Measurements from ENCODE around the gene PATJ.
A peak's percentile ranks its signal among the peaks of the same experiment; 100 is the strongest.

PATJ gene

DNA sequence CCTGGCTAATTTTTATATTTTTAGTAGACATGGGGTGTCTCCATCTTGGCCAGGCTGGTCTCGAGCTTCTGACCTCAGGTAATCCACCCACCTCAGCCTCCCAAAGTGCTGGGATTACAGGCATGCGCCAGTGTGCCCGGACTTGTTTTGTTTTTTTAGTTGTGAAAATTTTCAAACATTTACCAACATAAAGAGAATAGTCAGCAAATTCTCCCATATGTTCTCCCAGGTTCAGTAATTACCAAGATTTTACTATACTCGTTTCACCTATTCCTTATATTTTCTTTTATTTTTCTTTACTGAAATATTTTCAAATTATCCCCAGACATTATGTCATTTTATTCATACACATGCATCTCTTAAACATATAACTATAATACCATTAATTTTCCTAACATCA lies 234.3 kb downstream of the PATJ start:
- Mint-ChIP-seq H3K9me3 (no peaks in the 10 kb centered on the region), H3K4me3 (no peak overlapping the region), H3K27me3 (no peaks in the 10 kb centered on the region), H3K36me3 (ENCODE audit: low read depth) (no peaks in the 10 kb centered on the region), H3K4me1 (peaks cover 5% of the 10 kb centered on the region), H3K27ac (no peak overlapping the region)
- ATAC-seq (no peak), DNase-seq (no peak)

DNA sequence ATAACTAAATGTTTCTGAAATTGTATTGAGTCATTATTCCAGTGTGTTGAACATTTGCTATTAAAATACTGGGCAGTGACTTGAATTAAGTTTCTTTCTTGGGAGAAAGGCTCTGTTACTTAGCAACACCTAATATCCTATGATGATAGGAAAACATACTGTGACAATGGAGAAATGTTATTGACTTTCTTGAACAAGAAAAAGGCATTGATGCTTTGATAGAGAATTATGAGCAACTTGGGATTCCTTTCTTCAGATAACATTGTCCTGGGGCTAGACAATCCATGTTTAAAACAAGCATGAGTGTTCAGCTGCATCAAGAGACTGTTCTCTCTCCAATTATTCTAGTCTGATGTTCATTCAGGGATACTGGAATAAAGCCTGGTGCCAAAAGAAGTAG lies 236.5 kb downstream of the PATJ start:
- Mint-ChIP-seq H3K36me3 (ENCODE audit: low read depth) (no peaks in the 10 kb centered on the region), H3K9me3 (no peaks in the 10 kb centered on the region), H3K27ac (no peak overlapping the region), H3K27me3 (no peaks in the 10 kb centered on the region), H3K4me1 (peaks cover 8% of the 10 kb centered on the region), H3K4me3 (no peak overlapping the region)
- DNase-seq (no peak), ATAC-seq (no peak)

DNA sequence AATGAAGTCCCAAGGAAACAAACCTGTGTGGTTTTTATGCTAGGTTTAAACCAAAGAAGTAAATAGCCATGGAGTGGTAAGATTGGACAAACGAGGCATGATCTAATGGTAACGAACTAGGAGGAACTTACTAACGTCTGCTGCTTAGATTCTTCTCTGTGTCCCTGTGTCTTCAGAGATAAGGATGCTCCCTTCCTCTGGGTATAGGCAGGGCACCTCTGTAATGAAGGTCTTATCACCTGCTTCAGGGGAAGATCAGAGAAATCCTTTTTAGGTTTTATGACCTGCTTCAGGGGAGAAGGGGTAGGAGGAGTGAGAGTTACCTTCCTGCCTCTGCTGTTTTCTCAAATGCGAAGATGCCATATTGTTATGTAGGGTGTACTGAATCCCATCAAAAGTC lies 237.4 kb downstream of the PATJ start:
- no peaks in the 10 kb centered on the region for H3K27me3 Mint-ChIP-seq
- no peak overlapping the region for H3K27ac Mint-ChIP-seq
- DNase-seq (no peak), ATAC-seq (no peak)
- H3K4me1 Mint-ChIP-seq = peaks cover 8% of the 10 kb centered on the region
- H3K9me3 Mint-ChIP-seq = no peaks in the 10 kb centered on the region
- no peak overlapping the region for H3K4me3 Mint-ChIP-seq
- no peaks in the 10 kb centered on the region for H3K36me3 Mint-ChIP-seq (ENCODE audit: low read depth)

DNA sequence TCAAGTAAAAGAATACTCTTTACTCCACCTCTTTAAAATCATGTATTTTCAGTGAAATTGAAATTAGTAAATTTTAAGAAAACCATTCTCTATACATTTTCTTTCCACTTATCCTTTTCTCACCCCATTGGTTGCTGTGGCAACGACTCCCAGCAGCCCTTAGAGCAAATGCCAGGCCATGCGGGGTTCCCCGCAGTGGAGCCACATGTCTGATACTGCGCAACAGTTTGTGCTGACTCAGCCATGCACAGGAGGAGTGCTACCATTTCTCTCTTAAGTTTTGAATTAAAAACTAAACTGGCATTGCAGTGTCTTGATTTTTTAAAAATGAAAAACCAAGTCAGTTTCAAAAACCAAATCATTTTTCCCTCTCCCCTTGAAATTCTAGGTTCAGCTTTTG lies 238.3 kb downstream of the PATJ start:
- H3K27me3 Mint-ChIP-seq = no peaks in the 10 kb centered on the region
- H3K27ac Mint-ChIP-seq = no peak overlapping the region
- H3K9me3 Mint-ChIP-seq = no peaks in the 10 kb centered on the region
- H3K4me3 Mint-ChIP-seq = no peak overlapping the region
- no peaks in the 10 kb centered on the region for H3K36me3 Mint-ChIP-seq (ENCODE audit: low read depth)
- peak; percentile 89 for ATAC-seq
- peaks cover 8% of the 10 kb centered on the region for H3K4me1 Mint-ChIP-seq
- DNase-seq = peak; percentile 16

DNA sequence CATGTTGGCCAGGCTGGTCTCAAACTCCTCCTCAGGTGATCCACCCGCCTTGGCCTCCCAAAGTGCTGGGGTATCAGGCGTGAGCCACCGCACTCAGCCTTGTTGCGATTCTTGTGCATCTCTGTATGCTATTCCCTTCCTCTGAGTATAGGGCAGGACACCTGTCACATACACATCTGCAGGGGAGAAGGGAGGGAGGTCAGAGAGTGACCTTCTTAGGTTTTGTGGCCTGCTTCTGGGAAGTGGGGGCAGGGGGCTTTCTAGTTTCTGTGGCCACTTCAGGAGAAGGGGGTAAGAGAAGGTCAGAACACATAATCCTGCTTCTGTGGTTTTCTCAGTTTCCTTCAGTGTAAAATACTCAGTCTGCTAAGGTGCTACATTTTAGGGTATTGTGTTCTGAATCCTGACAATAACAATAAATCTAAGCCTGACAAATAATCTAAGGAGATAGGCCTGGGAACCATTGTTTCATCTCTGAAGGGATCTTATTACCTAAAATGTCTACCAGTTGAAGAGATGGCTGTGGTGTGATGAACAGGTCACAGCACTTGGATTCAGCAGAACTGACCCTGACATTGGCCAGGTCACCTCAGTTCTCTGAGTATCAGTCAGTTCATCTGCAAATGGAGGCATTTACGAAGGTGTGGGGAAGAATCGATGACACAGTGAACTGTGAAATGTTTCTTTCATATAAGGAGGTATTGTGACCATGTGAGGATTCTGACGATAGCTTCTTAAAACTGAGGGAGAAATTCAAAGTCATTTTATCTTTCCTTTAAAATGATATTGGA lies 239.8 kb downstream of the PATJ start:
- Mint-ChIP-seq H3K36me3 (ENCODE audit: low read depth) (no peaks in the 10 kb centered on the region), H3K27ac (no peak overlapping the region), H3K9me3 (no peaks in the 10 kb centered on the region), H3K4me1 (peaks cover 8% of the 10 kb centered on the region), H3K27me3 (no peaks in the 10 kb centered on the region), H3K4me3 (no peak overlapping the region)
- DNase-seq = no peak
- no peak for ATAC-seq

DNA sequence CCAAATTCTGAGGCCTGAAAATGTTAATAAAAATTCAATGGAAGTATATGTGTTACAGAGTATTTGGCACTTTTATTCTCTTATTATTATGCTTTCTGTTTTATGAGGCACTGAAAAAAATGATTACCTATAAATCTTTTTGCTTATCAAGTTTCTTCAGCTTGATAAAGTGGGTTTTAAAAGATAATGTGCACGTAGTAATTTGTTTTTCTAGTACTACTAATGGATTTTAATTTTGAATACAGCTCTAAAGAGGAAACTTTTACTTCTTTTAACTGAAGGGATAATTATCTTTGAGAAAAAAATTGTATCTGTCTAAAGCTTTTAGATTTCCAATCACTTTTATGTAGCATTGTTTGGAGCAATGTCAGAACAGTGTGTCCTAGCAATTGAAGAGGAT lies 241.0 kb downstream of the PATJ start:
- Mint-ChIP-seq H3K36me3 (ENCODE audit: low read depth) (no peaks in the 10 kb centered on the region), H3K4me3 (no peak overlapping the region), H3K9me3 (no peaks in the 10 kb centered on the region), H3K27me3 (no peaks in the 10 kb centered on the region), H3K27ac (no peak overlapping the region), H3K4me1 (peaks cover 8% of the 10 kb centered on the region)
- DNase-seq (no peak), ATAC-seq (no peak)

DNA sequence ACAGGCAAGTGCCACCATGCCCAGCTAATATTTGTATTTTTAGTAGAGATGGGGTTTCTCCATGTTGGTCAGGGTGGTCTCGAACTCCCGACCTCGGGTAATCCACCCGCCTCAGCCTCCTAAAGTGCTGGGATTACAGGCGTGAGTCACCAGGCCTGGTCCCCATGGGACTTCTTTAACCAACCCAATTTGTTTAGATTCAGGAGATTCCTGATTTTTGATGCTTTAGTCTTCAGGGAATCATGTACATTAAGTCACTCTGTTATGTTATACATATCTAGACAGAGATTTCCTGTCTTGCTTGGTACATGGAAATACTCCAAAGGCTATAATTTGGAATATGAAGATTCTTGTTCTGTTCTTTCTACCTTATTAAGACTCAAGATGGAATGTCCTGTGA lies 250.0 kb downstream of the PATJ start:
- DNase-seq = no peak
- peaks cover 17% of the 10 kb centered on the region for H3K36me3 Mint-ChIP-seq (ENCODE audit: low read depth)
- no peak overlapping the region for H3K27ac Mint-ChIP-seq
- no peaks in the 10 kb centered on the region for H3K4me1 Mint-ChIP-seq
- no peak for ATAC-seq
- no peak overlapping the region for H3K4me3 Mint-ChIP-seq
- no peaks in the 10 kb centered on the region for H3K9me3 Mint-ChIP-seq
- H3K27me3 Mint-ChIP-seq = no peaks in the 10 kb centered on the region

DNA sequence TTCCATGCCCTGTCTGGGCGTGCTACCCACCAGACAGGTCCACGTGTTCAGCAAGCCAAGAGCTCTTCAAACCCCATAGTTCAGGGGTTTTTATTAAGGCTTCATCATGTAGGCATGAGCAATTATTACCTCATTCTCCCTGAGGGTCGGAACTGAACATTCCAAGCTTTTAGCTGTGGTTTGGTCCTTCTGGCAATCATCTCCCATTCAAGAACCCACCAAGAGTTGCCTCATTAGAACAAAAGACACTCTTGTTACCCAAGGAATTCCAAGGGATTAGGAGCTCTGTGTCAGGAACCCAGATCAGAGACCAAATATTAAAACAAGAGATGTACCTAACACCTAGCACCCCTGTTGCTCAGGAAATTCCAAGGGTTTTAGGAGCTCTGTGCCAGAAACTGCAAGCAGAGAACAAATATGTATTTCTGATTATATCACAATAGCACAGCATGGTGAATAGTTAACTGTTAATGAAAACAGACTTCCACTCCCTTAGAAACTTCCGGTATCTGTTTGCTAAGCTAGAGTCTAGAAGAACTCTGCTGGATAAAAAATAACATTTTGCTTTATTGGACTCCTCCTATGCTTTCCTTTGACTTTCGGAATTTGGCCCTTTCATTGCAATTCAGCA lies 251.2 kb downstream of the PATJ start:
- Mint-ChIP-seq H3K4me3 (no peak overlapping the region), H3K36me3 (ENCODE audit: low read depth) (peaks cover 17% of the 10 kb centered on the region), H3K27ac (no peak overlapping the region), H3K27me3 (no peaks in the 10 kb centered on the region), H3K9me3 (no peaks in the 10 kb centered on the region), H3K4me1 (no peaks in the 10 kb centered on the region)
- DNase-seq = no peak
- ATAC-seq = no peak

DNA sequence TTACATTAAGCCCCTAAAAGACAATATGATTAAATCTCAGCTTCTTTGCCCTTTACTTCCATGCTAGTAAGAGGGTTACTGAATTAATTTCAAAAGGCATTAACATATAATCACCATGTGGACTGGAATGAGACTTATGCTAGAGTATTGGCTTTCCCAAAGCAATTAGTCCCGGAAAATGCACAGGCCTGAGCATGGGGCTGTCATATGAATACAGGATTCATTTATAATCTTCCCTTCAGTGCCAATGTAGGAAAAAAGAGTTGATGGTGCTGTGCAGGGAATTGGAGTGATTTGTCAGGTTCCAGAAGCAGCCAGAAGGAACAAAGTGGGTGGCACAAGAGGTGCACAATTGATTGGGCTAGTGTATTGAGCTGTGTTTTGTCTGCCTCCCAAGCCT lies 253.4 kb downstream of the PATJ start:
- H3K27me3 Mint-ChIP-seq = no peaks in the 10 kb centered on the region
- H3K4me3 Mint-ChIP-seq = no peak overlapping the region
- H3K36me3 Mint-ChIP-seq (ENCODE audit: low read depth) = peaks cover 19% of the 10 kb centered on the region
- DNase-seq (no peak), ATAC-seq (no peak)
- H3K27ac Mint-ChIP-seq = no peak overlapping the region
- peaks cover 3% of the 10 kb centered on the region for H3K9me3 Mint-ChIP-seq
- H3K4me1 Mint-ChIP-seq = no peaks in the 10 kb centered on the region

DNA sequence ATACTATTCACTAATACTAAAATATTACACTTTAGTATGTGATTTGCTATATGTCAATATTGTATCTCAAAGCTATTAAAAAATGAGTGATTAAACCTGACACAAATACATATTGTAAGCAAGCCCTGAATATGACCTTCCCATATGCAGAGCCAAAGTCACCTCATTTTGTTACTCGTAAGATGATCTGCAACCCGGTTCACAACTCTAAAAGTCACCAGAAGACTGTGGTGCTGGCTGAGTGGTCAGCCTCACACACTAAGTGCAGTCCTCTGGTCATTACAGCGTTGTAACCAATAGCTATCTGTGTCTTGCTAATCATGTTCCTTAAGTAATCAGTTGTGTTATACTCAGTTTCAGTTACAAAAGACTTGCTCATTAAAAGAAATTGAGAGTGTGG lies 254.8 kb downstream of the PATJ start:
- DNase-seq (no peak), ATAC-seq (no peak)
- Mint-ChIP-seq H3K36me3 (ENCODE audit: low read depth) (peaks cover 15% of the 10 kb centered on the region), H3K9me3 (peaks cover 3% of the 10 kb centered on the region), H3K27me3 (no peaks in the 10 kb centered on the region), H3K4me3 (no peak overlapping the region), H3K4me1 (no peaks in the 10 kb centered on the region), H3K27ac (no peak overlapping the region)

DNA sequence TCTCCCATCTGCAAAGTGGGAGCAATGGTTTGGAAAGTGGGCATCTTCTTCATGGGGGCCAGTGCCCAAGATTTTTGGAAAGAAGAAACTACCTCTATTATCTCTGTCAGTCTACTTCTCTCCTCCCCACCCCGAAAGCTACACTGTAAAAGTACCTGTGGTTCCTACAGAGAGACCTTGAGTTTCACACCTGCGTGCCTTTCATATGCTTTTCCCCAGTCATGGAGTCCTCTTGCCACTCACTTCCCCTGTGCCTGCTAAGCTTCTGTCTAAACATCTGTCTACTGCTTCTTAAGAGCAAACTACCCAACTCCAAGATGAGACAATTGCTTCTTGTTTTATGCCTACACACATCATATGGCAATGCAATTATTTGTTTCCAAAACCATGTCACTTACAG lies 261.5 kb downstream of the PATJ start:
- Mint-ChIP-seq H3K27me3 (no peaks in the 10 kb centered on the region), H3K36me3 (ENCODE audit: low read depth) (peaks cover 4% of the 10 kb centered on the region), H3K27ac (no peak overlapping the region), H3K4me1 (no peaks in the 10 kb centered on the region), H3K9me3 (peaks cover 3% of the 10 kb centered on the region), H3K4me3 (no peak overlapping the region)
- ATAC-seq (no peak), DNase-seq (no peak)

DNA sequence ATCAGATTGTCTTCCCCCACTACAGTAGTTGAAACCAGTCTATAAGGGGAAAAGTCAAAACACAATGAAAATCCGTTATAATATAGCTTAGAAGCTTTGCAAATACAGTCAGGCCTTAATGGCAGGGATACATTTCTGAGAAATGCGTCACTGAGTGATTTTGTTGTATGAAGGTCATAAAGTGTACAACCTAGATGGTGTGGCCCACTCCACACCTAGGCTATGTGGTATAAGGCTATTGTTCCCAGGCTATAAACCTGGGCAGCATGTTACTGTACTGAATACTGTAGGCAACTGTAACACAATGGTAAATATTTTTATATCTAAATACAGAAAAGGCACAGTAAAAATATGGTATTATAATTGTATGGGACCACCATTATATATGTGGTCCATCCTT lies 264.4 kb downstream of the PATJ start:
- ATAC-seq (no peak), DNase-seq (no peak)
- no peaks in the 10 kb centered on the region for H3K4me1 Mint-ChIP-seq
- peaks cover 3% of the 10 kb centered on the region for H3K36me3 Mint-ChIP-seq (ENCODE audit: low read depth)
- H3K27me3 Mint-ChIP-seq = no peaks in the 10 kb centered on the region
- H3K9me3 Mint-ChIP-seq = peaks cover 6% of the 10 kb centered on the region
- no peak overlapping the region for H3K27ac Mint-ChIP-seq
- H3K4me3 Mint-ChIP-seq = no peak overlapping the region

DNA sequence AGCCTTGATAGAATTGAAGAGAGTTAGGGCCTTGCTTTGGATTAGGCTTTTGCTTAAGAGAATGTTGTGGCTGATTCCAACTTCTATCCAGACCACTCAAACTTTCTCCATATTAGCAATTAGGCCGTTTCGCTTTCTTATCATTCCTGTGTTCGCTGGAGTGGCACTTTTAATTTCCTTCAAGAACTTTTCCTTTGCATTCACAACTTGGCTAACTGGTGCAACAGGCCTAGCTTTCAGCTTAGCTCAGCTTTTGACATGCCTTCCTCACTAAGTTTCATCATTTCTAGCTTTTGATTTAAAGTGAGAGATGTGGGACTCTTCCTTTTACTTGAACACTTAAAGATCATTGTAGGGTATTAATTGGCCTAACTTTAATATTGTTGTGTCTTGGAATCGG lies 268.7 kb downstream of the PATJ start:
- Mint-ChIP-seq H3K9me3 (peaks cover 6% of the 10 kb centered on the region), H3K27me3 (no peaks in the 10 kb centered on the region), H3K27ac (no peak overlapping the region), H3K4me3 (no peak overlapping the region), H3K4me1 (no peaks in the 10 kb centered on the region), H3K36me3 (ENCODE audit: low read depth) (peaks cover 8% of the 10 kb centered on the region)
- DNase-seq (no peak), ATAC-seq (no peak)

DNA sequence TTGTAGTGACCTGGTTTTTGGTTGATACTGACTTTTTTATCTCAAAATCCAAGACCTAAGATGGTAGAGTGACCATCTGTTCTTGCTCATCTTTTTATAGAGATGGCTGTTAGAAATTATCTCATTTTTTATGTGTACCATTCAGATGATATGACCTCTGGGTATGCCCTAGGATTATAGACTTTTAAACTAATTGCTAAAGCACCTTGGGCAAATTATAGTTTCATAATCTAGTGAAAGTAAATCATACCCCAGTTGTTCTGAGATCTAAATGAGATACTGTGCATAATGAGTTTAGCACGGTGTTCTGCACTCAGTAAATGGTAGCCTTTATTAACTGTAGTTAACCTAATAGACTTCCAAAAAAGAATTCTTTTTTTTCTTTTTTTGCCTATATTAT lies 269.8 kb downstream of the PATJ start:
- no peak overlapping the region for H3K27ac Mint-ChIP-seq
- ATAC-seq (no peak), DNase-seq (no peak)
- no peaks in the 10 kb centered on the region for H3K4me1 Mint-ChIP-seq
- no peak overlapping the region for H3K4me3 Mint-ChIP-seq
- peaks cover 8% of the 10 kb centered on the region for H3K36me3 Mint-ChIP-seq (ENCODE audit: low read depth)
- peaks cover 6% of the 10 kb centered on the region for H3K9me3 Mint-ChIP-seq
- H3K27me3 Mint-ChIP-seq = no peaks in the 10 kb centered on the region

DNA sequence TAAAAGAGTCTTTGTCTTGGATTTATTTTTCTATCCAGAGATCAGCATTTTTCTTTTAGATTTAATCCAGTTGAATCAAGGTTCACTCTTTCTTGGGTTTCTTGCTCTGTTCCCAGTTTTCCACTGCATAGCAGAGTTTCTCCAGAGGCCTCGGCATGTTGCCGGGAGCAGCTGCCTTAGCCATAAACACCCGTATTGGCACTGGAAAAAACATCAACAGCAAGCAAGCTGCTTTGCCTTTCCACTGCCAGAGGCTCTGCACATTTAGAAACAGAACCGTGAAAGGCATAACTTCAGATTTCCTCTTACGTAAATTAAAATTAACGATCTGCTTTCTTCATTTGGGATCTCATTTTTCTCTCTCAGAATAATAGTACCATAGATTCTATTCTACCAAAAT lies 270.6 kb downstream of the PATJ start:
- H3K27ac Mint-ChIP-seq = no peak overlapping the region
- H3K36me3 Mint-ChIP-seq (ENCODE audit: low read depth) = peaks cover 9% of the 10 kb centered on the region
- H3K4me3 Mint-ChIP-seq = no peak overlapping the region
- H3K9me3 Mint-ChIP-seq = peaks cover 6% of the 10 kb centered on the region
- no peaks in the 10 kb centered on the region for H3K27me3 Mint-ChIP-seq
- ATAC-seq (no peak), DNase-seq (no peak)
- H3K4me1 Mint-ChIP-seq = no peaks in the 10 kb centered on the region
